Suprapubic skin (tissue), 4 donors: ENCODE measurements around the gene HELZ2. TPM values are rescaled to one million over a fixed set of nuclear protein-coding genes. Genes with fewer than 3 reads are reported as not detected.
A peak's percentile ranks its signal among the peaks of the same experiment; 100 is the strongest.

Source experiments
- DNase-seq, 2 donors: peaks; one replicate each; pipeline ENCODE4 v3.0.0-alpha.2; 2019; ENCODE audit warnings: low spot score in 2 of 2
- H3K27ac ChIP-seq: fragments of 200-600 bp; sonication (generic); one replicate; pipeline ENCODE4 v1.5.1; 2019
- H3K27me3 ChIP-seq: fragments of 200-600 bp; sonication (generic); one replicate; pipeline ENCODE4 v1.5.1; 2019
- H3K36me3 ChIP-seq: fragments of 200-600 bp; sonication (generic); one replicate; pipeline ENCODE4 v1.5.1; 2019
- H3K4me1 ChIP-seq: fragments of 200-600 bp; sonication (generic); one replicate; pipeline ENCODE4 v1.5.1; 2019
- H3K4me3 ChIP-seq: fragments of 200-600 bp; sonication (generic); one replicate; pipeline ENCODE4 v1.5.1; 2019; ENCODE audit warnings: mild to moderate bottlenecking
- H3K9me3 ChIP-seq: fragments of 200-600 bp; sonication (generic); one replicate; pipeline ENCODE4 v1.5.1; 2019
- CTCF ChIP-seq, 2 donors: fragments of 200-600 bp in 1 of 2; fragments of 450-650 bp in 1 of 2; sonication (generic) in 1 of 2; IDR thresholded peaks; one replicate each; pipeline ENCODE4 v1.5.1; 2016 to 2019; ENCODE audit warnings: antibody characterized with exemption in 2 of 2, mild to moderate bottlenecking in 1 of 2, moderate library complexity in 1 of 2
- EP300 ChIP-seq: sonication (generic); formaldehyde crosslinking; IDR thresholded peaks from one replicate; pipeline ENCODE4 v1.6.1; 2017; ENCODE audit warnings: antibody characterized with exemption
- POLR2A ChIP-seq, 2 donors: fragments of 450-650 bp; IDR thresholded peaks; one replicate each; pipeline ENCODE4 v1.6.1; 2017; ENCODE audit warnings: antibody characterized with exemption in 2 of 2, mild to moderate bottlenecking in 2 of 2, moderate library complexity in 2 of 2
- POLR2AphosphoS5 ChIP-seq, 3 donors: sonication (generic); formaldehyde crosslinking; IDR thresholded peaks; one replicate each; pipeline ENCODE4 v1.6.1; 2017; ENCODE audit warnings: antibody characterized with exemption in 3 of 3
- WGBS: methylation state at CpG from one replicate; pipeline ENCODE4 v1.1.5; 2018; 5-methylcytosine and 5-hydroxymethylcytosine counted together
- total RNA-seq, 4 donors: library from RNA; depleted of rRNA; stranded (reverse); fragments of >200 nt; gene quantifications; one replicate each; pipeline ENCODE4 v1.1.0, GENCODE V29; 2016

Gene HELZ2
- total RNA-seq, 4 donors from 2014 or later: 22.8 to 36.6 (median 31.8) TPM

- TF ChIP-seq POLR2A (IDR thresholded peaks at IDR 0.05) (no peak), POLR2AphosphoS5 (IDR thresholded peaks at IDR 0.05) (no peak), EP300 (no peak), CTCF (IDR thresholded peaks at IDR 0.05) (no peak)
These were observed 2.3 kb upstream of the HELZ2 start for GRCh38 chr20:63576311-63576710.

GRCh38 chr20:63574829-63575743 is 1.0 kb upstream of the HELZ2 start:
- Histone ChIP-seq H3K4me1 (peaks cover 23% of the 10 kb centered on the region), H3K9me3 (no peaks in the 10 kb centered on the region), H3K27me3 (peaks cover 3% of the 10 kb centered on the region), H3K27ac (no peak overlapping the region), H3K36me3 (no peaks in the 10 kb centered on the region), H3K4me3 (peak overlapping the region; percentile 89)
- 74% methylated on average over 26 of the region's 28 CpGs for WGBS
- no peak for DNase-seq
- no peak for TF ChIP-seq POLR2AphosphoS5 (IDR thresholded peaks at IDR 0.05)
- no peak for TF ChIP-seq POLR2A (IDR thresholded peaks at IDR 0.05)
- TF ChIP-seq CTCF (IDR thresholded peaks at IDR 0.05): no peak
- TF ChIP-seq EP300: no peak

More at GRCh38 chr20:63576311-63576710, 2.3 kb upstream of the HELZ2 start:
- H3K4me1 ChIP-seq: peaks cover 23% of the 10 kb centered on the region
- no peaks in the 10 kb centered on the region for H3K9me3 ChIP-seq
- no peaks in the 10 kb centered on the region for H3K36me3 ChIP-seq
- DNase-seq: no peak
- peaks cover 3% of the 10 kb centered on the region for H3K27me3 ChIP-seq
- H3K4me3 ChIP-seq: no peak overlapping the region
- 73% methylated on average over 7 of the region's 7 CpGs for WGBS
- H3K27ac ChIP-seq: no peak overlapping the region

GRCh38 chr20:63573647-63574131 is 350 bp downstream of the HELZ2 start:
- H3K4me1 ChIP-seq: peaks cover 23% of the 10 kb centered on the region
- no peaks in the 10 kb centered on the region for H3K9me3 ChIP-seq
- WGBS: 0% methylated on average over 1 of the region's 24 CpGs
- H3K4me3 ChIP-seq: peak overlapping the region; percentile 89
- no peak for DNase-seq
- no peak for TF ChIP-seq EP300
- no peak for TF ChIP-seq POLR2AphosphoS5 (IDR thresholded peaks at IDR 0.05)
- TF ChIP-seq CTCF (IDR thresholded peaks at IDR 0.05): no peak
- no peak for TF ChIP-seq POLR2A (IDR thresholded peaks at IDR 0.05)
- H3K36me3 ChIP-seq: no peaks in the 10 kb centered on the region
- peaks cover 2% of the 10 kb centered on the region for H3K27me3 ChIP-seq
- peak overlapping the region; percentile 76 for H3K27ac ChIP-seq

- H3K36me3 ChIP-seq: no peaks in the 10 kb centered on the region
- H3K27me3 ChIP-seq: no peaks in the 10 kb centered on the region
- 80% methylated on average over 8 of the region's 34 CpGs for WGBS
- H3K4me1 ChIP-seq: peaks cover 25% of the 10 kb centered on the region
- H3K4me3 ChIP-seq: peak overlapping the region; percentile 89
- TF ChIP-seq EP300 (no peak), CTCF (IDR thresholded peaks at IDR 0.05) (no peak), POLR2A (IDR thresholded peaks at IDR 0.05) (no peak), POLR2AphosphoS5 (IDR thresholded peaks at IDR 0.05) (no peak)
- peak overlapping the region; percentile 76 for H3K27ac ChIP-seq
- no peaks in the 10 kb centered on the region for H3K9me3 ChIP-seq
- no peak for DNase-seq
These were observed 1.0 kb downstream of the HELZ2 start for GRCh38 chr20:63572788-63573646.
